Parietal lobe (tissue), 2 donors: ENCODE data around the gene HSF4. TPM values are rescaled to one million over a fixed set of nuclear protein-coding genes. Genes with fewer than 3 reads are reported as not detected.

Experiments used
- small RNA-seq: library from RNA; depleted of rRNA; stranded (forward); fragments of <200 nt; gene quantifications from one replicate; pipeline ENCODE3, GENCODE V24; 2014; ENCODE audit warnings: low replicate concordance
- total RNA-seq: library from RNA; depleted of rRNA; stranded (reverse); fragments of >200 nt; gene quantifications from one replicate; pipeline ENCODE4 v1.2.3, GENCODE V29; 2014

HSF4 gene, protein sequence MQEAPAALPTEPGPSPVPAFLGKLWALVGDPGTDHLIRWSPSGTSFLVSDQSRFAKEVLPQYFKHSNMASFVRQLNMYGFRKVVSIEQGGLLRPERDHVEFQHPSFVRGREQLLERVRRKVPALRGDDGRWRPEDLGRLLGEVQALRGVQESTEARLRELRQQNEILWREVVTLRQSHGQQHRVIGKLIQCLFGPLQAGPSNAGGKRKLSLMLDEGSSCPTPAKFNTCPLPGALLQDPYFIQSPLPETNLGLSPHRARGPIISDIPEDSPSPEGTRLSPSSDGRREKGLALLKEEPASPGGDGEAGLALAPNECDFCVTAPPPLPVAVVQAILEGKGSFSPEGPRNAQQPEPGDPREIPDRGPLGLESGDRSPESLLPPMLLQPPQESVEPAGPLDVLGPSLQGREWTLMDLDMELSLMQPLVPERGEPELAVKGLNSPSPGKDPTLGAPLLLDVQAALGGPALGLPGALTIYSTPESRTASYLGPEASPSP
- 11.3 TPM for total RNA-seq

GRCh38 chr16:67164599-67165061 lies at the start of gene HSF4:
TSS of gene HSF4 (plus strand) at chr16:67164745. CDS start at chr16:67164812, 67 bp downstream.

DNA sequence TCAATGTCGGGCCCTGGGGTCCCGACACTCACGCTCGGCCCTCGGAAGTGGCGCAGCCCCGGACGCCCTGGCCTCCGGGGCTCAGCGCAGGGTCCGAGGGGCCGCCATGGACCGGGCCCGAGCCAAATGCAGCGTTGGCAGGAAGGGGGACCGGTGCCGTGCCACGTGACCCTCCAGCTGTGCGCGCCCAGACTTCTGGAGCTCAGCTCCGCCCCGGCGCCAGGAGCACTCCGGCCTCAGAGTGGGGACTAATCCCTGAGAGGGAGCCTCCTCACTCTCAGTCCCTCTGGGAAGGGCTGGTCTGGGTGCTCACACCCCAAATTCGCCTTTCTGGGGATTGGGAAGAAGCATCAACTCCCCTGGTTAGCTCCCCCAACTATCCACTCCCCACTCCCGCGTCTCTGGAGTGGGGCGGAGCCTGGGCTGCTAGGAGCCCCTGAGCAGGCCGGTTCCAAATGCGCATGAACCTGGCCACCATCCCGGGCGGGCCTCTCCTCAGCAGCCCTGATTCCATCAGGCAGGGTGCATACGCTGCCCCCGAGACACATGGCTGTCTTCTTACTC lies 13.6 kb upstream of the HSF4 start, which contains the start of gene B3GNT9:
TSS of gene B3GNT9 (minus strand) at position 166 of the 564 bp plus-strand sequence. CDS start 513 bp downstream, outside the sequence.

DNA sequence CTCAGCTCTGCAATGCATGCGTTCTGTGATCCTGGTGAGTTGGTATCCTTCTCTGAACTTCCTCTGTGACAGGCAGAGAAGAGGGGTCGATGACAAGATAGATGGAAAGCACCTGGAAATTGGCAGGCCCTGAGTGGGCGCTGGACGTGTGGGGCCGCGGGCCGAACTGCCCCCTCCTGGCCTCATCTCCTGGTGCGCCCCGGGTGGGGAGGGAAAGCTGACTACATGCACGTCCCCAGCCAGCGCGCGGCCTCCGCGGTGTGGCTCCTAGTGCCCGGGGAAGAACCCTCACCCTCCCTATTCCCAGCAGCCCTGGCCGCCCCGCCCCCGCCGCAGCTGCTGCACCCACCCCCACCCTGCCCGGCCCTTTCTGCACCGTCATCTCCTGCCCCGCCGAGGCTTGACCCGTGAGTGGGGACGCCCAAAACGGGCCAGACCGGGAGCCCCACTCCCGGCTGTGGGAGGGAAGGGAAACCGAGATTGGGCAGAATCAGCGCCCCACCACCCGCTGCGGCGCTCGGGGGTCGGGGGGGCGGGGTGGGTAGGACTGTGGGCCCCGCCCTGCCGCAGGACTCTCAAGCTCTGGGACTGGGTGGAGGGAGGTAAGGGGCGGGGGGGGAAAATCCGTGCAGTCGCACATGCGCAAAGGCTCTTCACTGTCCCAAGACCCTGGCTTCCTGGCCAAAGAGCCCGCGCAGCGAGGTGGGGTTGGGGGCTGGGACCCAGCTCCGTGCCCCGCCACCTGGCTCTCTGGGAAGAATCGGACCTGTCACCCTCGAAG lies 5.8 kb downstream of the HSF4 start, which contains the start of gene NOL3:
TSS of gene NOL3 (plus strand) at position 371 of the 781 bp plus-strand sequence.

GRCh38 chr16:67183627-67184452 lies 19.3 kb downstream of the HSF4 start, which contains the start of gene MATCAP1:
TSS of gene MATCAP1 (minus strand) at chr16:67183963. CDS start at chr16:67180610, 3,353 bp downstream.

DNA sequence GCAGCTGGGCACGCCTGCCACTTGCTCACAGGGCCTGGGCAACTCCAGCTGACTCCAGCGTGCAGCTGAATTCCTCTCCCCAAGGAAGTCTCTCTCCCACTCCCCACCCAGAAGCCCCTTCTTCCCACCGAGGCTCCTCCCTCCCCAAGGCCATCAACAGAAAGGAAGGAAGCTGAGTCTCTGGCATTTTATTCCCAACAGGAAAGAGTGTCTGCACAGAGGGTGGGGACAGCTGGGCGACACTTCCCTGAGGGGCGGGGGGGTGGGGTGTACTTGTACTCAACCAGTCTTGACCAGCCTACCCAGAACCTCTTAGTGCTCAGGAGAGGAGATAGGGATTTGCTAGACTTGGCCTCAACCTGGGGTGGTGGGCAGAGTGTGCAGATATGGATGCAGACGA lies 25.5 kb downstream of the HSF4 start, which contains the start of gene EXOC3L1:
TSS of gene EXOC3L1 (minus strand) at position 96 of the 400 bp plus-strand sequence. CDS start 460 bp downstream, outside the sequence.

GRCh38 chr16:67191995-67192681 lies 27.6 kb downstream of the HSF4 start, which contains the start of gene E2F4:
TSS of gene E2F4 (plus strand) at chr16:67192155. CDS start at chr16:67192228, 73 bp downstream.

GRCh38 chr16:67199011-67199807 lies 34.7 kb downstream of the HSF4 start, which contains the start of gene ELMO3:
TSS of gene ELMO3 (plus strand) at chr16:67199131. CDS start at chr16:67199327, 196 bp downstream.

Small RNAs within 50 kb of the gene (small RNA-seq; reads per million reads assigned to genes)
- gene MIR328, result 4.5 reads per million, percentile 86 among the genes with 10 or more reads in this experiment

Other genes starting within 250 kb of the HSF4 start
- not detected for gene CDH16, start 245.9 kb upstream of the HSF4 start, total RNA-seq
- gene RRAD, start 239.2 kb upstream of the HSF4 start, total RNA-seq, result 0.63 TPM
- gene CIAO2B, start 230.3 kb upstream of the HSF4 start, total RNA-seq, result 71.1 TPM
- 40.1 TPM for gene CES2, start 229.2 kb upstream of the HSF4 start, total RNA-seq
- gene CES3, start 203.5 kb upstream of the HSF4 start, total RNA-seq, result 2.5 TPM
- gene CES4A, start 176.2 kb upstream of the HSF4 start, total RNA-seq, result 33.8 TPM
- 42.3 TPM for gene CBFB, start 135.6 kb upstream of the HSF4 start, total RNA-seq
- gene PHAF1, start 54.8 kb upstream of the HSF4 start, total RNA-seq, result 36.3 TPM
- 0.63 TPM for gene B3GNT9, start 13.7 kb upstream of the HSF4 start, total RNA-seq
- 0.31 TPM for gene TRADD, start 4.8 kb upstream of the HSF4 start, total RNA-seq
- gene FBXL8, start 4.8 kb upstream of the HSF4 start, total RNA-seq, result 1.6 TPM
- gene NOL3, start 5.8 kb downstream of the HSF4 start, total RNA-seq, result 3.4 TPM
- gene MATCAP1, start 19.2 kb downstream of the HSF4 start, total RNA-seq, result 106 TPM
- 0.63 TPM for gene EXOC3L1, start 25.4 kb downstream of the HSF4 start, total RNA-seq
- gene E2F4, start 27.4 kb downstream of the HSF4 start, total RNA-seq, result 41.0 TPM
- gene ELMO3, start 34.4 kb downstream of the HSF4 start, total RNA-seq, result 0.94 TPM
- 27.2 TPM for gene TMEM208, start 62.4 kb downstream of the HSF4 start, total RNA-seq
- gene FHOD1, start 82.7 kb downstream of the HSF4 start, total RNA-seq, result 1.9 TPM
- 0.94 TPM for gene SLC9A5, start 84.2 kb downstream of the HSF4 start, total RNA-seq
- 3.4 TPM for gene PLEKHG4, start 114.8 kb downstream of the HSF4 start, total RNA-seq
- gene KCTD19, start 162.0 kb downstream of the HSF4 start, total RNA-seq, result 0.31 TPM
- 3.1 TPM for gene LRRC36, start 162.1 kb downstream of the HSF4 start, total RNA-seq
- 3.8 TPM for gene TPPP3, start 228.8 kb downstream of the HSF4 start, total RNA-seq